Stimulated activated naive CD8-positive, alpha-beta T cell treated with anti-CD3 and anti-CD28 coated beads, Interleukin-15, Interleukin-2, amounts not matched to agents 100 ng/mL and 50 ng/mL, for 24 hours (primary cell): ENCODE data around the gene SMAD6.
"Not testable (repeated sequence)": the region's sequence is repeated elsewhere in the genome, so short reads cannot be mapped to it uniquely, and the experiment has no call there.

Source experiments
- H3K27ac Mint-ChIP-seq: one replicate; pipeline ENCODE4 v1.8.0; 2021; ENCODE audit warnings: mild to moderate bottlenecking, mixed read lengths
- H3K27me3 Mint-ChIP-seq: one replicate; pipeline ENCODE4 v1.8.0; 2021; ENCODE audit warnings: mixed read lengths
- H3K36me3 Mint-ChIP-seq: one replicate; pipeline ENCODE4 v1.8.0; 2021; ENCODE audit warnings: low read depth, mixed read lengths
- H3K4me1 Mint-ChIP-seq: one replicate; pipeline ENCODE4 v1.8.0; 2021; ENCODE audit warnings: low read depth, mixed read lengths
- H3K4me3 Mint-ChIP-seq: one replicate; pipeline ENCODE4 v1.8.0; 2021; ENCODE audit warnings: mild to moderate bottlenecking, mixed read lengths
- H3K9me3 Mint-ChIP-seq: one replicate; pipeline ENCODE4 v1.8.0; 2021; ENCODE audit warnings: mixed read lengths

Gene SMAD6

GRCh38 chr15:66685638-66686150 lies 16.3 kb upstream of the SMAD6 start:
- H3K36me3 Mint-ChIP-seq = no peaks in the 10 kb centered on the region
- no peaks in the 10 kb centered on the region for H3K27me3 Mint-ChIP-seq
- H3K27ac Mint-ChIP-seq = no peak overlapping the region
- no peaks in the 10 kb centered on the region for H3K4me1 Mint-ChIP-seq
- peaks cover 9% of the 10 kb centered on the region for H3K9me3 Mint-ChIP-seq
- no peak overlapping the region for H3K4me3 Mint-ChIP-seq

- not testable (repeated sequence) for H3K27me3 Mint-ChIP-seq, H3K9me3 Mint-ChIP-seq, H3K36me3 Mint-ChIP-seq, H3K4me3 Mint-ChIP-seq
- Mint-ChIP-seq H3K27ac (peak overlapping the region; percentile 45), H3K4me1 (peaks cover 14% of the 10 kb centered on the region)
Observed at GRCh38 chr15:66690912-66691311, 11.1 kb upstream of the SMAD6 start.

- H3K9me3 Mint-ChIP-seq = no peaks in the 10 kb centered on the region
- H3K36me3 Mint-ChIP-seq = no peaks in the 10 kb centered on the region
- no peak overlapping the region for H3K4me3 Mint-ChIP-seq
- H3K27ac Mint-ChIP-seq = no peak overlapping the region
- H3K27me3 Mint-ChIP-seq = no peaks in the 10 kb centered on the region
- H3K4me1 Mint-ChIP-seq = peaks cover 14% of the 10 kb centered on the region
Observed at GRCh38 chr15:66691727-66692126, 10.3 kb upstream of the SMAD6 start.

- no peaks in the 10 kb centered on the region for H3K27me3 Mint-ChIP-seq
- H3K4me1 Mint-ChIP-seq = peaks cover 14% of the 10 kb centered on the region
- no peaks in the 10 kb centered on the region for H3K36me3 Mint-ChIP-seq
- H3K27ac Mint-ChIP-seq = no peak overlapping the region
- H3K9me3 Mint-ChIP-seq = no peaks in the 10 kb centered on the region
- H3K4me3 Mint-ChIP-seq = no peak overlapping the region
Observed at GRCh38 chr15:66692391-66692790, 9.6 kb upstream of the SMAD6 start.

- H3K9me3 Mint-ChIP-seq = no peaks in the 10 kb centered on the region
- H3K4me3 Mint-ChIP-seq = no peak overlapping the region
- H3K27ac Mint-ChIP-seq = peak overlapping the region; percentile 69
- H3K36me3 Mint-ChIP-seq = no peaks in the 10 kb centered on the region
- peaks cover 14% of the 10 kb centered on the region for H3K4me1 Mint-ChIP-seq
- H3K27me3 Mint-ChIP-seq = no peaks in the 10 kb centered on the region
Observed at GRCh38 chr15:66692808-66693596, 9.0 kb upstream of the SMAD6 start.

- Mint-ChIP-seq H3K4me3 (no peak overlapping the region), H3K27ac (no peak overlapping the region), H3K36me3 (no peaks in the 10 kb centered on the region), H3K27me3 (peaks cover 3% of the 10 kb centered on the region), H3K9me3 (no peaks in the 10 kb centered on the region), H3K4me1 (peaks cover 26% of the 10 kb centered on the region)
Observed at GRCh38 chr15:66696770-66697169, 5.3 kb upstream of the SMAD6 start.

- Mint-ChIP-seq H3K4me3 (no peak overlapping the region), H3K27me3 (peaks cover 7% of the 10 kb centered on the region), H3K4me1 (peaks cover 23% of the 10 kb centered on the region), H3K9me3 (no peaks in the 10 kb centered on the region), H3K36me3 (no peaks in the 10 kb centered on the region), H3K27ac (no peak overlapping the region)
Observed at GRCh38 chr15:66698318-66698961, 3.6 kb upstream of the SMAD6 start.

- H3K36me3 Mint-ChIP-seq = no peaks in the 10 kb centered on the region
- H3K27me3 Mint-ChIP-seq = peaks cover 7% of the 10 kb centered on the region
- peaks cover 19% of the 10 kb centered on the region for H3K4me1 Mint-ChIP-seq
- no peak overlapping the region for H3K4me3 Mint-ChIP-seq
- no peaks in the 10 kb centered on the region for H3K9me3 Mint-ChIP-seq
- H3K27ac Mint-ChIP-seq = no peak overlapping the region
Observed at GRCh38 chr15:66698971-66699370, 3.1 kb upstream of the SMAD6 start.

GRCh38 chr15:66700412-66700801 lies 1.6 kb upstream of the SMAD6 start:
- peak overlapping the region; percentile 26 for H3K27ac Mint-ChIP-seq

GRCh38 chr15:66700802-66701421 lies 1.1 kb upstream of the SMAD6 start:
- Mint-ChIP-seq H3K9me3 (no peaks in the 10 kb centered on the region), H3K27ac (peak overlapping the region; percentile 26), H3K4me1 (peaks cover 24% of the 10 kb centered on the region), H3K27me3 (peaks cover 25% of the 10 kb centered on the region), H3K36me3 (no peaks in the 10 kb centered on the region), H3K4me3 (peak overlapping the region; percentile 86)

More at GRCh38 chr15:66700412-66700801, 1.6 kb upstream of the SMAD6 start:
- no peaks in the 10 kb centered on the region for H3K9me3 Mint-ChIP-seq
- H3K27me3 Mint-ChIP-seq = peaks cover 22% of the 10 kb centered on the region
- H3K4me3 Mint-ChIP-seq = peak overlapping the region; percentile 86
- no peaks in the 10 kb centered on the region for H3K36me3 Mint-ChIP-seq
- peaks cover 24% of the 10 kb centered on the region for H3K4me1 Mint-ChIP-seq

GRCh38 chr15:66701422-66702034 lies 508 bp upstream of the SMAD6 start:
- peaks cover 24% of the 10 kb centered on the region for H3K4me1 Mint-ChIP-seq
- no peaks in the 10 kb centered on the region for H3K9me3 Mint-ChIP-seq
- H3K4me3 Mint-ChIP-seq = peak overlapping the region; percentile 82
- peak overlapping the region; percentile 58 for H3K27ac Mint-ChIP-seq
- no peaks in the 10 kb centered on the region for H3K36me3 Mint-ChIP-seq
- peaks cover 25% of the 10 kb centered on the region for H3K27me3 Mint-ChIP-seq

GRCh38 chr15:66702787-66703539 lies 927 bp downstream of the SMAD6 start:
- H3K9me3 Mint-ChIP-seq = no peaks in the 10 kb centered on the region
- H3K27ac Mint-ChIP-seq = no peak overlapping the region
- H3K27me3 Mint-ChIP-seq = peaks cover 25% of the 10 kb centered on the region
- peak overlapping the region; percentile 82 for H3K4me3 Mint-ChIP-seq
- no peaks in the 10 kb centered on the region for H3K36me3 Mint-ChIP-seq
- H3K4me1 Mint-ChIP-seq = peaks cover 24% of the 10 kb centered on the region

- no peak overlapping the region for H3K4me3 Mint-ChIP-seq
- H3K27me3 Mint-ChIP-seq = peaks cover 25% of the 10 kb centered on the region
- H3K4me1 Mint-ChIP-seq = peaks cover 24% of the 10 kb centered on the region
- H3K36me3 Mint-ChIP-seq = no peaks in the 10 kb centered on the region
- H3K27ac Mint-ChIP-seq = no peak overlapping the region
- H3K9me3 Mint-ChIP-seq = no peaks in the 10 kb centered on the region
Observed at GRCh38 chr15:66703540-66703941, 1.5 kb downstream of the SMAD6 start.

- H3K4me3 Mint-ChIP-seq = peak overlapping the region; percentile 70
- no peaks in the 10 kb centered on the region for H3K36me3 Mint-ChIP-seq
- no peaks in the 10 kb centered on the region for H3K9me3 Mint-ChIP-seq
- H3K4me1 Mint-ChIP-seq = peaks cover 24% of the 10 kb centered on the region
- peaks cover 25% of the 10 kb centered on the region for H3K27me3 Mint-ChIP-seq
- no peak overlapping the region for H3K27ac Mint-ChIP-seq
Observed at GRCh38 chr15:66704019-66704802, 2.2 kb downstream of the SMAD6 start.
